ENCODE measurements around the gene KCNQ1OT1. TPM values are rescaled to one million over a fixed set of nuclear protein-coding genes. Genes with fewer than 3 reads are reported as not detected.

Gene KCNQ1OT1
- total and polyA plus RNA-seq, 2 of the 4 experiments (the other 2 are of a cell fraction), result 0.14 to 2.0 TPM

DNA sequence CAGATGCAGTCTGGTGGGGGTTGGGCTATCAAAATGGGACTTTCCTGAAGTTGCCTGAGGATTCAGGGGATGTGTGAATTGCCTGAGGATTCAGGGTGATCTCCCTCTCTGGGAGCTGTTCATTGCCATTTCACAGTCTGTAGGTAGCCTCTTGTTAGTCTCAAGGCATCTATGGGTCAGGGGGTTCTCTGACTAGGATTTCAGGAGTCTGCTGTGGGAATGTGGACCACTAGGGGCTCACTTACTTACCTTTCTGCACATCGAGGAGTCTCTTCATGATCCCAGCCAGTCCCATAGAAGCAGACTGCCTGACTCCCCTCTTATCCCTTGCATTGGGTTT lies 54.0 kb downstream of the KCNQ1OT1 start:
- Histone ChIP-seq H4K91ac (ENCODE audit: insufficient read depth, low read depth, low read length) (no peak overlapping the region), H3K18ac (ENCODE audit: low read depth, low read length) (no peak overlapping the region), H3K56ac (ENCODE audit: extremely low read depth, insufficient read depth, low read length) (no peak overlapping the region), H3K14ac (replicated peaks; ENCODE audit: low read depth, low read length) (no peak overlapping the region), H3K4me2 (ENCODE audit: low read depth, low read length) (no peak overlapping the region), H2BK120ac (ENCODE audit: low read depth, low read length) (no peak overlapping the region), H3K36me3 (ENCODE audit: control insufficient read depth, insufficient read depth, low read length) (no peaks in the 10 kb centered on the region), H2AK9ac (replicated peaks; ENCODE audit: low read depth, low read length, poor library complexity) (peak overlapping the region; percentile 10), H3K4me1 (ENCODE audit: control insufficient read depth, insufficient read depth, low read length) (no peaks in the 10 kb centered on the region), H4K8ac (ENCODE audit: low read depth in 2 of 2, low read length in 2 of 2) (no peak overlapping the region), H3K4ac (ENCODE audit: low read depth, low read length) (no peak overlapping the region), H3K23ac (ENCODE audit: low read depth, low read length) (no peak overlapping the region), H2BK15ac (ENCODE audit: low read depth, low read length) (no peak overlapping the region), H3K9me1 (ENCODE audit: insufficient read depth, low read length) (no peaks in the 10 kb centered on the region), H3K4me3 (ENCODE audit: insufficient read depth, low read depth, low read length) (no peak overlapping the region), H3K27me3 (ENCODE audit: control insufficient read depth, insufficient read depth, low read length) (no peaks in the 10 kb centered on the region; the same call in 1 of the 2 replicates), H3K27ac (ENCODE audit: insufficient read depth, low read length) (no peak overlapping the region), H2BK5ac (ENCODE audit: low read depth, low read length, poor library complexity, severe bottlenecking) (no peak overlapping the region), H2AFZ (replicated peaks; ENCODE audit: low read length, poor library complexity) (no peak overlapping the region), H3K9ac (ENCODE audit: low read depth, low read length) (no peak overlapping the region), H3K9me3 (ENCODE audit: control insufficient read depth, insufficient read depth, low read length) (peaks cover 49% of the 10 kb centered on the region), H2AK5ac (ENCODE audit: low read depth, low read length) (no peak overlapping the region), H2BK20ac (ENCODE audit: low read depth, low read length) (no peak overlapping the region), H4K5ac (ENCODE audit: low read depth, low read length) (no peak overlapping the region), H3K79me1 (ENCODE audit: low read depth in 1 of 2, low read length in 2 of 2) (no peaks in the 10 kb centered on the region), H4K20me1 (ENCODE audit: insufficient read depth, low read length) (no peaks in the 10 kb centered on the region)
- intact Hi-C loops (cut with micrococcal nuclease), result loop anchor here (5.0 kb wide), 1 partner anchor 242 kb away; the partner anchor contains the start of gene CDKN1C
- CTCF ChIA-PET, result no interaction called here
- dilution Hi-C loops (cut with HindIII; ENCODE audit: low sequenced_read_pairs, unreplicated experiment), result no loop called here
- BruUV-seq (replicated peaks), result no TSS peak
- no CpG with 5 or more reads among the region's 1 CpG for WGBS, 2 experiments (ENCODE audit: extremely low coverage in 2 of 2, insufficient read length in 1 of 2)
- in situ Hi-C loops (cut with MboI; ENCODE audit: low sequenced_read_pairs), result no loop called here
- ATAC-seq (ENCODE audit: low read depth) (no peak), DNase-seq (no peak)
- TF ChIP-seq RFX5 (IDR thresholded peaks at IDR 0.05; ENCODE audit: low read depth, low read length), result no peak
- POLR2A ChIA-PET (ENCODE audit: unreplicated experiment), result no interaction called here
